ENCODE results near the gene PLIN1.

Gene PLIN1

GRCh38 chr15:89714775-89715174 is 35.6 kb upstream of the PLIN1 start:
- TF ChIP-seq CTCF (IDR thresholded peaks at IDR 0.05; ENCODE audit: low read depth, low read length, missing control alignments), result no peak
- Histone ChIP-seq H3K27ac (no peak overlapping the region), H3K4me3 (ENCODE audit: low read depth, low read length) (no peak overlapping the region), H3K36me3 (replicated peaks) (no peaks in the 10 kb centered on the region), H3K27me3 (replicated peaks) (no peaks in the 10 kb centered on the region)
- in situ Hi-C loops (cut with HindIII; ENCODE audit: low pct_ligation_motif_present, low sequenced_read_pairs), result no loop called here
- no peak for DNase-seq

- Histone ChIP-seq H3K27ac (no peak overlapping the region), H3K27me3 (replicated peaks) (no peaks in the 10 kb centered on the region), H3K36me3 (replicated peaks) (no peaks in the 10 kb centered on the region), H3K4me3 (ENCODE audit: low read depth, low read length) (no peak overlapping the region)
- DNase-seq, result no peak
- no peak for TF ChIP-seq CTCF (IDR thresholded peaks at IDR 0.05; ENCODE audit: low read depth, low read length, missing control alignments)
- in situ Hi-C loops (cut with HindIII; ENCODE audit: low pct_ligation_motif_present, low sequenced_read_pairs), result no loop called here
Observed at GRCh38 chr15:89707577-89707976, 28.4 kb upstream of the PLIN1 start.

GRCh38 chr15:89704411-89704810 is 25.2 kb upstream of the PLIN1 start:
- Histone ChIP-seq H3K27ac (no peak overlapping the region), H3K36me3 (replicated peaks) (no peaks in the 10 kb centered on the region), H3K4me3 (ENCODE audit: low read depth, low read length) (no peak overlapping the region), H3K27me3 (replicated peaks) (peaks cover 3% of the 10 kb centered on the region)
- in situ Hi-C loops (cut with HindIII; ENCODE audit: low pct_ligation_motif_present, low sequenced_read_pairs), result no loop called here
- no peak for DNase-seq
- no peak for TF ChIP-seq CTCF (IDR thresholded peaks at IDR 0.05; ENCODE audit: low read depth, low read length, missing control alignments)

- H3K36me3 ChIP-seq (replicated peaks), result no peaks in the 10 kb centered on the region
- in situ Hi-C loops (cut with HindIII; ENCODE audit: low pct_ligation_motif_present, low sequenced_read_pairs), result no loop called here
- no peaks in the 10 kb centered on the region for H3K27me3 ChIP-seq (replicated peaks)
- no peak for TF ChIP-seq CTCF (IDR thresholded peaks at IDR 0.05; ENCODE audit: low read depth, low read length, missing control alignments)
- DNase-seq, result no peak
- H3K4me3 ChIP-seq (ENCODE audit: low read depth, low read length), result no peak overlapping the region
- no peak overlapping the region for H3K27ac ChIP-seq
Observed at GRCh38 chr15:89695198-89695597, 16.0 kb upstream of the PLIN1 start.

- H3K27me3 ChIP-seq (replicated peaks), result no peaks in the 10 kb centered on the region
Observed at GRCh38 chr15:89693696-89694095, 14.5 kb upstream of the PLIN1 start.

More at GRCh38 chr15:89693696-89694095, 14.5 kb upstream of the PLIN1 start:
- TF ChIP-seq CTCF (IDR thresholded peaks at IDR 0.05; ENCODE audit: low read depth, low read length, missing control alignments), result no peak
- no peak overlapping the region for H3K4me3 ChIP-seq (ENCODE audit: low read depth, low read length)
- no peaks in the 10 kb centered on the region for H3K36me3 ChIP-seq (replicated peaks)
- in situ Hi-C loops (cut with HindIII; ENCODE audit: low pct_ligation_motif_present, low sequenced_read_pairs), result no loop called here
- no peak overlapping the region for H3K27ac ChIP-seq
- DNase-seq, result no peak
